HuH-7 (cell line): ENCODE results near the gene SLC17A3.

Experiments used
- DNase-seq: peaks from one replicate; pipeline ENCODE4 v3.0.0; 2011; ENCODE audit warnings: low spot score

SLC17A3 gene

DNA sequence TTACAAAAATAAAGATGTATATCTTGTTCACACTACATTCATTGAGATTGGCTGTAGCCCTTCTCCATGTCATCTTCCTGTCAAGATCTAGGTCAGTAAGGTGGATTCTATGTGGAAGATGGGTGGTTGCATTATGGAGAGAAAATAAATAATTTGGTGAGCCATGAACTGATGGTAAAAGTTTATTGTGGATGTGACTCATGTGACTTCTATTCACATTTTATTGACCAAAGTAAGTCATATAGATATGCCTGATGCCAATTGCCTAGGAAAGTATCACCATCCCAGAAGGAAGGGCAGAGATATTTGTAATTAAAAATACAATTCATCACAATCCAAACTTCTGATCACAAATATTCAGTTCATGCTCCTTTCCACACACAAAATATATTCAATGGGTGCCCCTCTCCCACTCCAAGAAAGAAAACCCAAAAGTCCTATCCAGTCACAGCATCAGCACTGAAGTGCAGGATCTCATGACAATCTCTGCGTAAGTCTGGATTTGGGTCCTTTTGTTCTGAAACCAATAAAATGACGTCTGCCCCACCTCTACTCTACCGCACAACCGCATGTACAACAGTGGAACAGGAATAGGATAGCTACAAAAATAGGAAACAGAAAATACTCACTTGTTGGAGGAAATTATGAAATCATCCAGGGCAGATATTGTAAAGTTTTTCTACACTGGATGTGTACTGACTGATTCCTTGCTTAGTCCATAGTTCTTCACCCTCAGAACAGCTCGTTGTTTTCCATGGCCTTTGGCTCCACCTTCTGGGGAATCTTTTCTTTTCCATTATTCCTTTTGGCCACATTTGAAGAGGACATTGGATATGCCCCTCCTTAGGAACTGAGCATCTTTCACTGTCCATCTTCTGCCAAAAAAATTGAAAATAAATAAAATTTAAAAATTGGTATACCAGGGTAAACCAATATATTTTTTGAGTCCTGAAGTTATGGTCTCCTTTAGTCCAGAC is 16.1 kb upstream of the SLC17A3 start:
- peak; percentile 18 for DNase-seq

DNA sequence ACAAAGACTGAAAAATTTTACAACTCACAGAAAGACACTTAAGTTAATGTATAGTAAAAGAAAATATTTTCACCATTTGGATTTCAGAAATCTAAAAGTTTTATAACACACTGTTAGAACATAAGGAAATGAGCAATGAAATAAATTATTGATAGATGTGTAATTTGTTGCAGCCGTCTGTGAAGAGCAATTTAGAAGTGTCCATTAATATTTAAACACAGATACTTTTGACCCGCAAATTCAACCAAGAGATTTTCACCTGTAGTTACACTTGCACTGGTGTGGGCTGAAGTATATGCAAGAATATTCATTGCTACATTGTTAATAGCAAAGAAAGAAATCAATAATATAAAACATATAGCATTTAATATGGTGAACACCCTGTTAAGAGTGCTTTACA is 14.6 kb upstream of the SLC17A3 start:
- DNase-seq = no peak

DNA sequence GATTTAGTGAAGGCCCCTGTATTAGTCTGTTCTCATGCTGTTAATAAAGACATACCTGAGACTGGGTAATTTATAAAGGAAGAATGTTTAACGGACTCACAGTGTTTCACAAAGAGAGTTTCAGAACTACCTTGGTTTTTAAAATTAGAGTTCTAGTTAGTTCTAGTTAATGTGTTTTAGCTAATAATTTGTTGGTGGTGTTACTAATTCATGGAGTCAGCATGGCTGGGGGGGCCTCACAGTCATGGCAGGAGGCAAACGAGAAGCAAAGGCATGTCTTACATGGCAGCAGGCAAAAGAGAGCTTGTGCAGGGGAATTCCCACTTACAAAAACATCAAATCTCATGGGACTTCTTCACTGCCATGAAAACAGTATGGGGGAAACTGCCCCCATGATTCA is 12.0 kb upstream of the SLC17A3 start:
- DNase-seq = no peak

DNA sequence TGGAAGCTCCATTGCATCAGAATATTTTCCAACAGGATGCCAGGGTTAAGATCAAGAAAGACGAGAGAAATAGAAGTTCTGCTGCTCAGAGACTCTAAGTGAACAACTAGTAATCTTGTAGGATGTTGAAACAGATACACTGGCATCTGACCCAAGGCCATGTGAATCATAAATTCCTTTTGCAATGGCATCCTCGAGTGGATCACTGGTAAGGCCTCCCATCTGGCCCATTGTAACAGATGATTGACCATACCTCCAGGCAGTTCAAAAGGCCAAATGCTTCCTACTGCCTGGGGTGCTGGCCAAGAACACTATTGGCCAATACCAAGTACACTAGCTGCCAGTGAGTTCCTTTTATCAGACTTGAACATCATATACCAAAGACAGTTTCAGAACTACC is 9.9 kb upstream of the SLC17A3 start:
- DNase-seq = no peak

DNA sequence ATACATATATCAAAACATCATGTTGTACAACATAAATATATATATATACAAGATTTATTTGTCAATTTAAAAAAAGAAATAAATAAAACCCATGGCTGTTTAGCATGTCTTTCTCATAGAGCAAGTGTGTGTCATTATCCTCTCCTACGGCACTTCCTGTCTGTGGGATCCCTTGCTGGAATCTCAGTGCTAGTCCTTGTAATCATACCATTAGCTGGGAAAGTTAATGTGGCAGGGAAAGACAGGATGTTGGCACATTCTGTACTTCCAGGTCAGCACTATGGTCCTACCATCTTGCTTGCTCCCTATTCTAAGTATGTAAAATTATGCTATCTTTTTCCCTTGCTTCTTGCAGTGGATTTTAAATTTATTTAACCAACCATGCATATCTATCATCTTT is 9.5 kb upstream of the SLC17A3 start:
- DNase-seq = no peak

DNA sequence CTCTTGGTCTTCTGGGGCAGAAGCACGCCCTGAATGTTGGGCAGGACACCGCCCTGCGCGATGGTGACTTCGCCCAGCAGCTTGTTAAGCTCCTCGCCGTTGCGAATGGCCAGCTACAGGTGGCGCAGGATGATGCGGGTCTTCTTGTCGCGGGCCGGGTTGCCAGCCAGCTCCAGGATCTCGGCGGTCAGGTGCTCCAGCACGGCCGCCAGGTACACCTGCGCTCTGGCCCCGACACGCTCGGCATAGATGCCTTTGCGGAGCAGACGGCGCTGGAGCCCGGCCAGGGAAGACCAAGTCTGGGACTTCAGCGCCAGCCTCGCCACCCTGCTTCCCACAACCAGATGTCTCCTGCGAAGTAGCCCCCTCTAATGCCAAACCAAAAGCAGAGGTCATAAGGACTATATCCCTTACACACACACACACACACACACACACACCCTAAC is 8.0 kb upstream of the SLC17A3 start:
- peak; percentile 17 for DNase-seq

DNA sequence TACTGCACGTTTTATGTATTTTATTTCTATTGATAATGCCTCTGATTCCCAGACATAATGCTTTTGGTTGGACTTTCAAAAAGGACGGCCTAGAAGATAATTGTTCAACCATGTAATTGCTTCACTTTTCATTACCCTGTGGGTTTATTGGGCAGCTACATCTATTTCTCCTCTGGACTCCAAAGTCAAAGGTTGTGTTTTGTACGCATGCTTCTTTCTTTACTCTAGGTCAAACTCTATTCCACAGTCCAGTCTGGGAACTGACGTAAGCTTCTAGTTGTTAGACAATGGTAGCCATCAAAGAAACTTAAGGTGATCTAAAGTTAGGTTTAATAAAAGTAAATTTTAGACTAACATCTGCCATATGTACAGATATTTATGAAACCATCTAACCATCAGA is 6.6 kb upstream of the SLC17A3 start:
- no peak for DNase-seq

DNA sequence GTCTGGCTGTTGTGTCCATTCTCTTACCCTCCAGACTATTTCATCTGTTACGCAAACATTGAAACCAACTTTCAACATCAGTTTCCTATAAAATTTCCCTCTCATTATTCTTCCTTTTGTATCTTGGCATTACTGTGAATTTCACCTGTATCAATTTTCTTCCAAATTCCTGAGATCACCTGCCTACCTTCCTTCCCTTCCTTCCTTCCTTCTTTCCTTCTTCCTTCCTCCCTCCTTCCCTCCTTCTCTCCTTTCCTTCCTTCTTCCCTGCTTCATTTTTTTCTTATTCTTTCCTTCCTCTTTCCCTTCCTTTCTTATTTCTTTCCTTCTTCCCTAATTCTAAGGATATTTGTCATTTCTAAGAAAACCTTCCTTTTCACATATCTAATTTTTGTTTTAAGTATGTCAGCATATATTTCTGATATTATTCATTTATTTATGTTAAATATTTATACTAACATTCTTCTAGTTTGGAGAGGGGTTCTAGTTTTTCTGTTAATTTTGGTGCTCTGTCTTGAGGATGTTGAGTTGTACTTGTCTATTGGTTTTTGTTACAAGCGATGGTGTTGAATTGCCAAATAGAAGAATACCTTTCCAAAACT is 4.8 kb upstream of the SLC17A3 start:
- no peak for DNase-seq

DNA sequence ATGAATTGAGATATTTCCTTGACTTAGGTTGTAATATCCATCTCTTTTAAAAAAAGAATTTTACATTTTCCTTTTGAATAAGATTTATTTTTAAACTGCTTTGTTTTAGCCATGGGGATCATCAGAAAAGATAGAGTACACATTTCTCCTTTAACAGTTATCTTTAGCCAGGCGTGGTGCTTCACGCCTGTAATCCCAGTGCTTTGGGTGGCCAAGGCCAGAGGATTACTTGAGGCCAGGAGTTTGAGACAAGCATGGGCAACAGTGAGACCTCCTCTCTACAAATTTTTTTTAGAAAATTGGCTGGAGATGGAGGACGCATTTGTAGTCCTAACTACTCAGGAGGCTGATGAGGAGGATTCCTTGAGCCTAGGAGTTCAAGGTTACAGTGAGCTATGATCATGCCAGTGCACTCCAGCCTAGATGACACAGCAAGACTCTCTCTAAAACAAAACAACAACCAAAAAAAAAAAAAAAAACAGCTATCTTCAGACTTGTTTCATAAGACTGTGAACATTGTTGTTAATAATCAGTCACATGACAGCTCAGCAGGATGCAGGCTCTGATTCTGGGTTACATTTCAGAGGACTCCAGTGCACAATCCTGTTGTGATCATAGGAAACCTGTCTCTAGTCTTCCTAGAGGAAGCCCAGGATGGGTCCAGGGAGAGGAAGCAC is 2.0 kb upstream of the SLC17A3 start:
- no peak for DNase-seq

DNA sequence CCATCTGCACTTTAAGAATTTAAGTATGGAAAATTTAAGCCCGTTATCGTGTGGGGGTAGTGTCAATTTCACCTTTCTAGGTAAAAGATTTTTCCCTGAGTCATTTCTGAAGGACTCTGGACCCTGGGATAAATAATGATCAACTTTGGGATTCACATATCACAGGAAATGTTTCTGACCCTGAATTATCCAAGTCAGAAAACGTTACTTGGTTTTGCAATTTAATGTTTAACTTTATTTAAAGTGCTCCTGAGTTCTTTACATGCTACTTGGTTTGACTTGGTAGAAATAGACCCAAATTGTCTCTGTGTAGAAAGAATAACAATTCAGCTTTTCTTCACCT is 1.5 kb upstream of the SLC17A3 start:
- no peak for DNase-seq

DNA sequence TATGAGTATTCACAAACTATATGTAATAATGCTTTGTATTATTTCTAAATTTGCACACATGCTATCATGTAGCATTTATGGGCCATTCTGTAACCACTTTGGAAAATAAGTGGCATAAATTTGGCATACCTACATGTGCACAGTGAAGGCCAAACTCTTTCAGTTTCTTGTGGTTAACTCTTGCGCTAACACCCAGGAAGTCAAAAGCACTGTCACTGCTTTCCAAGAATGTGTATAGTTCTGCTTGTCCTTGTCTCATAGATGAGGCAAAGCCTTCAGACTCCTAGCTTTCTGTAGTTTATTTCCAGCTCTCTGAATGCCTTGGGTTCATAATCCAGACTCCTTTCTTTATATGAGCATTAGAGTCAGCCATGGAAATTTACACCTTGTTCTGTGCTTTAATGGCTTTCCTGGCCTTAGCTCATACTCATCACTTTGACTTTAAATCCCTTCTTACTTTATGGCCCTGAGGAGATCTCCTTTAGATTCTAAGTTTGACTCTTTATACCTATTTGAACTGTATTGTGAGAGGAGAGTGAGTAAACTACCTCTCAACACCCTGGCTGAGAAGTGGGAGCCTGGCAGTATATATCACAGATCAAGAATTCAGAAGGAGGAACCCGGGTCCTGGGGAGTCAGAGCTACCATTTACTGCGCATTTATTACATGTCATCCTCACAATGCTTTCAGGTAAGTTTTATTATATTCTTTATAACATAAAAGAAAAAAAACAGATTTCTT is 949 bp upstream of the SLC17A3 start:
- no peak for DNase-seq

DNA sequence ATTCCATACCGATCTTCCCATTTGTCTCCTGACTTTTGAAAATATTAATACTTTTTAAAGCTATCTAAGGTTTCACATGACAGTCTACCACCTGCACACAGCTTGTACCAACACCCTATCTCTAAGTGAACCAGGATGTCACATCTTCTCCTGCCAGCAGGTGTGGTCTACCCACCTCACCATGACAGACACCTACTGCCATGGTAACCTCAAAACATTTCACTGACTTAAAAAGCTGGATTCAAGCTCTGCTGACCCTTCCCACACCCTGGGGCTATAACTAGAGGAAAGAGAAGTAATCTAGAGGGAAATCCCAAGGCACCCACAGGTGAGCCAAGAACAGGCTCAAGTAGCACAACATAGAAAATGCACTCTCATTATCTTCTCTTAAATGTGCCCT is 1.2 kb downstream of the SLC17A3 start:
- no peak for DNase-seq

DNA sequence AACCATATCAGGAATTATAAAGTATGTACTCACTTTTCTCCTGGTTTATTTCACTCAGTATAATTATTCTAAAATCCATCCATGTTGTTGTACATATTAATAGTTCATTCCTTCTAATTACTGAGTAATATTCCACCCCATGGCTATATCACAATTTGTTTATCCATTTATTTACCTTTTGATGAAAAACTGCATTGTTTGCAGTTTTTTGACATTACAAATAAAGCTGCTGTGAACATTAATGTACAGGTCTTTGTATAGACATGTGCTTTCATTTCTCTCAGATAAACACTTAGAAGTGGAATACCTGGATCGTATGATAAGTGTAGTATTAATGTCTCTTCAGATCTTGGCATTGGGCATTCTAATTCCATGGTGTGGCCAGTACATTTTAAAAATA is 4.2 kb downstream of the SLC17A3 start:
- DNase-seq = no peak

DNA sequence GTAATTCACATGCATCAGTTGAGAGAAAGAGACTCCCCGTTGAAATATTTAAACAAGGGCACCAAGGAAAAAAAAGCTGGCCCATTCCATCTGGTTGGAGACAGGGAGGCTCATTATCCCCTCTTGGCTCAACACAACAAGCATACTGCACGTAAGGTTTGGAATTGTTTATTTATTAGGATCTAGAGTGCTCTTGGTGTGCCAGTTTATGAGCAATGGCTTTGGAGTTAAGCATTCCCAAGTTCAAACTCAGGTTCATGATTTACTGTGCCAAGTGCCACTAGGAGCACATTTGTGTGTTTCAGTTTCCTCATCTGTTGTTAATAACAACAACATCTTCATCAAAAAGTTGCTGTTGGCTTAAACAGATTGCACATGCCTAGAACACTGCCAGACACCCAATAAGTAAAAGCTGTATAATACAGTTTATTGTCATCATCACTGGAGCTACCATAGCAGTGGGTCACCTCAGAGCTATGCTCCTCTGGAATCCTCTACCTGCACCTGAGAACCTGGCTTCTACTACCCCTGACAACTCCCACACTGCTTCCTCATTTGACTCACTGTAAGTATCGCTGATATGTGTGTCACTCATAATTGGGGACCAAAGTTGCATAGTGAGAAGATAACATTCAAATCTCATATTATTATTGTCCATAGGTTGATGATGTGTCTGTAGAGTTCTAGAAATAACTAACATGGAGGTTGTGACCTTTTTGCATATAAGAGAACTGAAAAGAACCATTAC is 5.4 kb downstream of the SLC17A3 start:
- DNase-seq = no peak

DNA sequence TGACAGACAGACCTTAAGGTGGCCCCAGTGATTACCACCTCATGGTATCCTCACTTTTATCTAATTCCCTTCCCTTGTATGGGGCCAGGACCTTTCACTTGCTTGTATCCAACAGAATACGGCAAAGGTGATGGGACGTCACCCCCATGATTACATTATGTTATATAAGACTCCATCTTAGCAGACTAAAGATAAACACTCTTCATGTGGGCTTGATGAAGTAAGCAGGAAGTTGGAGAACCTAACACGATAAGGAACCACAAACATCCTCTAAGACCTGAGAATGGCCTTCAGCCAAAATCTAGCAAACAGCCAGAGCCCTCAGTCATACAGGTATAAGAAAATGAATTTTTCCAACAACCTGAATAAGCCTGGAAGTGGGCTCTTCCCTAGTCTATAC is 8.0 kb downstream of the SLC17A3 start:
- DNase-seq = no peak

DNA sequence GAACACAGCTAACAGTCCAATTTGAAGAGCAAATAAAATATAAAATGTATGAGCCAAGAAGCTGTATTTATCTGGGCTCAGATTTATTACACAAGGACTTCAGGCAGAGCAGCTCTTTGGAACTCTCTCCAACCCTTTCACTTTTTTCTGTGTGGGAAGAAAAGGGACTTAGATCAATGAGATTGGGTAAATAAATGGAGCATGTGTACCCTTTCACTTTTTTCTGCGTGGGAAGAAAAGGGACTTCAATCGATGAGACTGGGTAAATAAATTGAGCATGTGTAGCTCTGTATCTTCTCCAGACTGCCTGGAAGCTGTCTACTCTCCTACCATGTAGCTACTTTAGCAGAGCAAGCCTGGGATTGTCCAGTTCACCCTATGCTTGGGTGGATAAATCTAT is 10.7 kb downstream of the SLC17A3 start:
- no peak for DNase-seq

DNA sequence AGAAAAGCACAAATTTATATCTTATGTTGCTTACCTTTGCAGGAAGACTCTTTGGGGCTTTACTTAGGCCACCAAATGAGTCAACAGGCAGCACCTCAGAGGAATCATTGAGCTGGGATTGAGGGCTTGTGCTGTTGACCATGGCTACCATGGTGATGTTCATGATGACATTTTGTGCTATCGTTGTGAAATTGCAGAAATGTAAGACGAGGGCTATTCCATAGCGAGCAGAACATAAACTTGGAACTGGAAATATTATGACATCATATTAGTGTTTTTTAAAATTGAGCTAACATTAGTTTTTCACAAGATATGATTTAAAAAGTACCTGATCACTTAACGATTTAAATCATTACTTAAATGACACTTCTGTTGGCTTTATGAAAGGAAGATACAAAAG is 11.8 kb downstream of the SLC17A3 start:
- DNase-seq = no peak

DNA sequence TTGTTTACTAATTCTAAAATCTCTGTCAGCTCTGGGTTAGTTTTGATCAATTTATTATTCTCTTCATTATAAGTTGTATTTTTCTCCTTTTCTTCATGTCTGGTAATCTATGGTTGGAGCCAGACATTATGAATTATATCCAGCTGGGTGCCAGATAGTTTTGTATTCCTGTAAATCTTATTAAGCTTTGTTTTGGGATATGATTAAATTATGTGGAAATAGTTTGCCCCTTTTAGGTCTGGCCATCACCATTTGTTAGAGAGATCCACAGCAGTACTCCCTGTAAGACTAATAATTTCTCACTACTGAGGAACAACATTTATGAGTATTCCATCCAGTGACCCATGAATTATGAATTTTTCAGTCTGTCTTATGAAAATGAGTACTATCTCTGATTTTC is 21.3 kb downstream of the SLC17A3 start:
- no peak for DNase-seq

DNA sequence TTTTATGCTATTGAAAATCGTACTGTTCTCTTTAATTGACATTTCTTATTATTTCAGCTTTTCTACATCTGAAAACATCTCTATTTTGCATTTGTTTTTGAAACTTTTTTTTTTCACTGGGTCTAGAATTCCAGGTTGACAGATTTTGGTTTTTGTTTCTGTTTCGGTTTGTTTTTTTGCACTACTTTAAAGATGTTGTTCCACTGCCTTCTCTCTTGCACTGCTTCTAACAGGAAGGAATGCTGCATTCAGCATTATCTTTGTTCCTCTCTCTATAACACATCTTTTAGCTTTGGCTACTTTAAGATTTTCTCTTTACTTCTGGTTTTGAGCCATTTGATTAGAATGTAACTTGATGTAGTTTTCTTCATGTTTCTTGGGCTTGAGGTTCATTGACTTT is 22.1 kb downstream of the SLC17A3 start:
- no peak for DNase-seq

DNA sequence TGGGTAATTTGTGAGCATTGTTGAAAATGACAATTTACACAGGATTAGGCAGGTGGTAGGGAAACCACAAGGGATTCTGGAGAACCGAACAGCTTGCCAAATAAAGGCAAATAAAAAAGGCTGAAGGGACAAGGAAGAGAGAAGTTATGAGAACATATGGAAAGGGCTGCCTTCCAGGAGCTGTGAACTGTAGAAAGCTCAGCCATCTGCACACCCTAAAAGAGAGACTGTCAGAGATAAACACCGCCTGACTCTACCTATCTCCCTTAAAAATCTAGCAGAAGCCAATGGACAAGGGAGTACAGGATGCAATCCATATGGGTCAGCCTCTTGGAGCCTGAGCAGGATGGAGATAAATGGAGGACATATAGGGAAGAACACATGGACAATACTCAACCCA is 29.5 kb downstream of the SLC17A3 start:
- DNase-seq = no peak

DNA sequence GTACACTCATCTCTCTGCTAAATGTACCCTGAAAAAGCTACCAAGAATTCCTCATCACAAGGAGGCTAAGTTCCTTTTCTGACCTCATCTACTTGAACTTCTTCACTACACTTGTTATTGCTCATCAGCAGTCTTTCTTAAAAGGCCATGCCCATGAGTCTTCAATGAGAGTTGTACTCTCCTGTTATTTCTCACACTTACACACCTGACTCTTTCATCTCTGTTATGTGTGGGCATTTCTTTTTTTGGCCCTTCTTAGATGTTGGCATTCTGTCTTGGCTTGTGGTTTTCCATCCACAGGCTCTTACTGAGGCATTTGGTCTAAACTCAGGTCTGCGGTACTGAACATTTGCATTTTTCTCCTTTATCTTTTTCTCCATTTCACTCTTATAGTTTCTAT is 31.5 kb downstream of the SLC17A3 start:
- no peak for DNase-seq
